HFF-Myc (cell line): Measurements from ENCODE around the gene RIN2.

ENCODE experiments used
- DNase-seq: peaks from one replicate; pipeline ENCODE4 v3.0.0-alpha.2; 2011; ENCODE audit warnings: low read depth; ENCODE audit errors: extremely low read depth
- H3K4me3 ChIP-seq: replicated peaks from 2 replicates; pipeline ENCODE4 v1.5.1; 2011; ENCODE audit warnings: low read depth, mild to moderate bottlenecking, control low read depth, low read length
- TF ChIP-seq, protein P1 (sequence below): IDR thresholded peaks from 2 replicates; pipeline ENCODE4 v1.5.1; 2012; ENCODE audit warnings: mild to moderate bottlenecking, low read depth, low read length, control low read depth; ENCODE audit errors: missing control alignments

The RIN2 gene

DNA sequence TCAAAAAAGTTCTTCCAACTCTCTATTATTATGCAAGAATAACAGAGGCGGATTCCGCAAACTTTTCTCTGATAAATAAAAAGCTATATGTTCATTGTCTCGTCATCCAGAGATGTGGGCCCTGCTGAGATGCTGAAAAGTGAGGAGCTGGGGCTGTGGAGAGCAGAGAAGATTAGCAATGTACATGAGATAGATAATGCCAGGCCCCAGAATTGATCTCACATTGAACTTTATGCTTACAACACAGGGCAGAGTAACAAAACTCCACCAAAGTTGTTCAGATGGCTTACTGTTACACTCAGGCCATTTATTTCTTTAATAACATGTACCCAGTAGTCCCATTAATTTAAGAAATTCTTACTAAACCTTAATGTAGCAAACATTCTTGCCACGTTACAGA lies 32.7 kb upstream of the RIN2 start:
- TF ChIP-seq, protein P1, sequence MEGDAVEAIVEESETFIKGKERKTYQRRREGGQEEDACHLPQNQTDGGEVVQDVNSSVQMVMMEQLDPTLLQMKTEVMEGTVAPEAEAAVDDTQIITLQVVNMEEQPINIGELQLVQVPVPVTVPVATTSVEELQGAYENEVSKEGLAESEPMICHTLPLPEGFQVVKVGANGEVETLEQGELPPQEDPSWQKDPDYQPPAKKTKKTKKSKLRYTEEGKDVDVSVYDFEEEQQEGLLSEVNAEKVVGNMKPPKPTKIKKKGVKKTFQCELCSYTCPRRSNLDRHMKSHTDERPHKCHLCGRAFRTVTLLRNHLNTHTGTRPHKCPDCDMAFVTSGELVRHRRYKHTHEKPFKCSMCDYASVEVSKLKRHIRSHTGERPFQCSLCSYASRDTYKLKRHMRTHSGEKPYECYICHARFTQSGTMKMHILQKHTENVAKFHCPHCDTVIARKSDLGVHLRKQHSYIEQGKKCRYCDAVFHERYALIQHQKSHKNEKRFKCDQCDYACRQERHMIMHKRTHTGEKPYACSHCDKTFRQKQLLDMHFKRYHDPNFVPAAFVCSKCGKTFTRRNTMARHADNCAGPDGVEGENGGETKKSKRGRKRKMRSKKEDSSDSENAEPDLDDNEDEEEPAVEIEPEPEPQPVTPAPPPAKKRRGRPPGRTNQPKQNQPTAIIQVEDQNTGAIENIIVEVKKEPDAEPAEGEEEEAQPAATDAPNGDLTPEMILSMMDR, result no peak
- DNase-seq, result no peak

DNA sequence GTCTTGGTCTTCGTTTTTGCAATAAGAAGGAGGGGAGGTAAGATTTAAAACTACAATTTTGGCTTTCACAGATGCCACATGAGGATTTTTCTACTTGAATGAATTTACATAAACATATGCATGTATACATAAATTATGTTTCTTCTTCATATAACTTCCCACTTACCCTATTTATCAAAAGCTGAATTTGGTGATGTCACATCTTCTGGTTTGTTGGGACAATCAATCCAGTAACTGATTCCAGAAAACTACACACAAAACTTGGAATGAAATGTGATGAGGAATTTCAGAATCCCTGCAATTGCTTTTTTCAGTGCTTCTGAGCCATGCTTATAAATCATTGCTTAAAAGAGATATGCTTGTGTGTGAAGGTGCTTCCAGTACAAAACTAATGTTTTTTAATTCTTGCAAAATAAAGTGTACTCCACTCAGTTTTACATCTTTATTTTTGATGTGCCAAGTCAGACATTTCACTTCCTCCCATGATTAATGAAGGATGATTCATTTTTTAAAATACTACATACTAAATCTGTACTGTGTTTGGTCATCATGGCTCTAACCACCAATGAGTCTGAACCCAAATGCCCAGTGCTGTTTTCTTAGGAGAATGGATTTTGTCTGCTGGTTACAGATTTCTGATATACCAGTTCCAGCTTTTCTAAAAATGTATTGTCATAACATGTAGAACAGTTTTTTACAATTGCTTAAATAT lies 32.1 kb upstream of the RIN2 start:
- no peak overlapping the region for H3K4me3 ChIP-seq
- TF ChIP-seq, protein P1, result no peak
- no peak for DNase-seq

More for the DNA sequence above, 32.7 kb upstream of the RIN2 start:
- H3K4me3 ChIP-seq, result no peak overlapping the region

DNA sequence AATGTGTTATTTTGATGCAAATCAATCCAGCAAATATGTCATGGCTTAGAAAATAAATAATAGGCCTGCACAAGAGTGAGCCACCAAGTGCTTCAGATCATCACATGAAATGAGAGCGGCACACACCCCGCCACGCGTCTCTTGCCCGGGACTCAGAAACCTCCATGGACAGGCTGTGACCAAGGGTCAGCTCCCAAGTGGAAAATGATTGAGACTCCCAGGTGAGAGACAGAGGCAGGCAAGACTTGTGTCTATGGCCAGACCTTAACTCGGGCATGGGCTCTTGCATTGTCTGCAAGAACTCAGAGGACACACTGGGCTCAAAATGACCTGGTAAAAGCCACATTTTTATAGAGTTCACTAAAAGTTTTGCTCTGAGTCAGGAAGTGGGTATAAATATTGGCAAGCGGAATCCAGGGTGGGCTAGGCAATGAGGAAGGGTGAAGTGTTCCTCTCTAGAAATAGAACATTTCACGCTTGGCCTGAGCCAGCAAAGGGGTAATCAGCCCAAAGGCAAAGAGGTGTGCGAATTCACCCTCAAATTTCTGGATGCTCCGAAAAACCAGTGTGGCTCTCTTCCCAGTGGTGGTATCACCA lies 30.7 kb upstream of the RIN2 start:
- DNase-seq, result no peak

DNA sequence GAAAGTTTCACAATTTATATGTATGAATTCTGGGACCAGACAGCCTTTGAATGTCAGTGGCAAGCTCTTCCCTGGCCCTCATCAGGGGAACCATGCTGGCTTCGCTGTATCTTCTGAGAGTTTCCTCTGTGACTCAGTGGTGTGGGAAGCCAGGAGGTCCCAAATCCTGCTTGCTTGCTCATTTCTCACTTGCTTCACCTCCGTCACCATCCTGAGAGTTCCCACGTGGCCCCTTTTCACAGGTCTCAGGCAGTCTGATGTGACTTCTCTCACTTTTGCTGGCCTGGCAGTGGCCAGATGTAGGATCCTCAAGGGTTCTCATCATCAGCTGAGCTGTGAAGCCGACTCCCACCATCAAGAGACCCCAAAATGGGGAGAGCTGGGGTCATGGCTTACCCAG lies 28.4 kb upstream of the RIN2 start:
- DNase-seq, result no peak
- TF ChIP-seq, protein P1, result no peak
- H3K4me3 ChIP-seq, result no peak overlapping the region

More for the DNA sequence above, 30.7 kb upstream of the RIN2 start:
- TF ChIP-seq, protein P1, result no peak
- no peak overlapping the region for H3K4me3 ChIP-seq

DNA sequence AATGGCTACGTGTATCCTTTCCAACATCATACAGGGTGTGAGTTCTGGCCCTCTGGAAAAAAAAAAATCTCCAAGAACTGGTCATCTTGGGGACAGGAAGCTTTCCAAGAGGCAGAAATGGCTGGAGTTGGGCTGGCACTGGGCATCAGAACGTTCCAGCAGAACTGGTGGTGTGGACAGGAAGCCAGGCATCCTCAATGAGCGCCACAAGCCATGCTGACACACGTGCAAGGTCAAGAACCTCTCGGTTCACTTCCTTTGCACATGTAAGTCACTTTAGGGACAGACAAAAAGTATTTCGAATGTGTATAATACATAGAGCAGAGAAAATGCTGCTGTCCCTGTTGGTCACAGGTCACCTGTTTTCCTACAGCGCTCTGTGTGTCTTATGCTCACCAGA lies 27.4 kb upstream of the RIN2 start:
- no peak overlapping the region for H3K4me3 ChIP-seq
- no peak for DNase-seq
- TF ChIP-seq, protein P1, result no peak

DNA sequence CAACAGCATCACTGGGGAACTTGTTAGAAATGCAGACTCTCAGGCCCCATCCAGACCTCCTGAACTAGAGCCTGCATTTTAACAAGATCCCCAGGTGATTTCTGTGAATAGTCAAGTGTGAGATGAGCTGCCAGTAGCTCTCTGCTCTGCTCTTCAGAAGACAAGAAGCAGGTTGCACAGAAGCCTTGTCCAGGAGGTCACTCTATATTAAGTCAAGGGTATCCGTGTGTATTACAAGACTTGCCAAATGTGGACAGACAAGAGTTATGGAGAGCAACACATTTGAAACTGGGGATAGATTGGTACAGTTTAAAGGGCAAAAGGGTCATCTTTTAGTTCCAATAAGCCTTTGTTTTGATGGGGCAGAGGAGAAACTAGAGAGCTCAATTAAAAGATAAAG lies 23.2 kb upstream of the RIN2 start:
- no peak for DNase-seq
- TF ChIP-seq, protein P1, result no peak
- H3K4me3 ChIP-seq, result no peak overlapping the region
